GM12874 (cell line): ENCODE measurements around the gene ZEB2.

ENCODE experiments used
- TF ChIP-seq, protein P1 (sequence below): IDR thresholded peaks from 2 replicates; pipeline ENCODE4 v1.5.1; 2011; ENCODE audit warnings: low read depth, mild to moderate bottlenecking, control low read depth, low read length, moderate library complexity; ENCODE audit not compliant: insufficient read depth

ZEB2 gene

DNA sequence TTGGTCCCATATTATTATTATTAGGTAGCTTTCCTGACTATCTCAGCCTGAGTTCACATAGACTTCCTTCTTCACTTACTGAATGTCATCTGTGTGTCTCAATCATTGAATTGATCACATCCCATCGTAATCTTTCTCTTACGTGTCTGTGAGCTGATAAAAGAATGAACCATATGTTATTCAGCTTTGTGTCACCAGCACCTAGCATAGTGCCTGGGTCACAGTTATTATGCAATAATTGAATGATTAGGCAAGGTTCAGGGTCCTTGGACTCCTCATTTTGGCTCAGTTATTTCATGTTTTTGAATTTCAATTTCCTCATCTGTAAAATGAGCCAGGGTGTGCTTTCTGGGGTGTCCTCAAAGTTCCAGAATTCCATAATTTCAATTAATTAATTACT lies 107.2 kb downstream of the ZEB2 start:
- TF ChIP-seq, protein P1, sequence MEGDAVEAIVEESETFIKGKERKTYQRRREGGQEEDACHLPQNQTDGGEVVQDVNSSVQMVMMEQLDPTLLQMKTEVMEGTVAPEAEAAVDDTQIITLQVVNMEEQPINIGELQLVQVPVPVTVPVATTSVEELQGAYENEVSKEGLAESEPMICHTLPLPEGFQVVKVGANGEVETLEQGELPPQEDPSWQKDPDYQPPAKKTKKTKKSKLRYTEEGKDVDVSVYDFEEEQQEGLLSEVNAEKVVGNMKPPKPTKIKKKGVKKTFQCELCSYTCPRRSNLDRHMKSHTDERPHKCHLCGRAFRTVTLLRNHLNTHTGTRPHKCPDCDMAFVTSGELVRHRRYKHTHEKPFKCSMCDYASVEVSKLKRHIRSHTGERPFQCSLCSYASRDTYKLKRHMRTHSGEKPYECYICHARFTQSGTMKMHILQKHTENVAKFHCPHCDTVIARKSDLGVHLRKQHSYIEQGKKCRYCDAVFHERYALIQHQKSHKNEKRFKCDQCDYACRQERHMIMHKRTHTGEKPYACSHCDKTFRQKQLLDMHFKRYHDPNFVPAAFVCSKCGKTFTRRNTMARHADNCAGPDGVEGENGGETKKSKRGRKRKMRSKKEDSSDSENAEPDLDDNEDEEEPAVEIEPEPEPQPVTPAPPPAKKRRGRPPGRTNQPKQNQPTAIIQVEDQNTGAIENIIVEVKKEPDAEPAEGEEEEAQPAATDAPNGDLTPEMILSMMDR = no peak

DNA sequence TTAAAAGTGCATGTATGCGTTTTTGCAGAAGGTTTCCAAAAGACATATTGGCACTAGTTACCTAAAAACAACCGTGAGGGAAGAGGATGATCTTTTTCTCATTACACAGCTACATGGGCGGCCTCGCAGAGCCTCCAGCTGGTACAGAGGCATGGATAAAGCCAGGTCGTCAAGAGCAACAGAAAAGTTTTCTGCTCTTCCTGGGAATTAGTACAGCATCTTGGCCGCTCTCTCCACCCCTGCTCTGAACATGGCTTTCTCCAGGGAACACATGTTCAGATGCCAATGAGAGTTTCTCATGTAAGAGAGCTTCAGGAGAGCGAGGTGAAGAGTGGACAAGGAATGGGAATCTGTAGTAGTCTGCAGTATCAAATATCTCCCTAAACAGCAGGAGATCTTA lies 108.4 kb downstream of the ZEB2 start:
- TF ChIP-seq, protein P1 = no peak

DNA sequence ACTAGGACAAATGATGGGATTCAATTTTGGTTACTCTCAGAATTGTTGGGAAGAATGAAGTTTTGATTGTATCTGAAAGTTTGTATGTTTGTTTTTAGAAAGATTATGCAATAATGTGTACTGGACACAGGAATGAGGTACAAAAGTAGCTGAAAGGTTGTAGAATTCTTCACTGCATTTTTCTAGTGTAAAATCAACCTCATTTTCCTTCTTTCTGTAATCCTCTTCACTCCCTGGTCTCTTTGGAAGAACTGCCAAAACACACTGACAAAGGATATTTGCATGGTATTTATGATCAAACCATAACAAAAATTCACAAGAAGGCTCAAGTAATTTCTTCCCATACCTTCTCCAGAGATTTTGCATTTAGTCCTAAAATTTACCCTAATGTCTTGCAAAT lies 110.7 kb downstream of the ZEB2 start:
- TF ChIP-seq, protein P1 = no peak

DNA sequence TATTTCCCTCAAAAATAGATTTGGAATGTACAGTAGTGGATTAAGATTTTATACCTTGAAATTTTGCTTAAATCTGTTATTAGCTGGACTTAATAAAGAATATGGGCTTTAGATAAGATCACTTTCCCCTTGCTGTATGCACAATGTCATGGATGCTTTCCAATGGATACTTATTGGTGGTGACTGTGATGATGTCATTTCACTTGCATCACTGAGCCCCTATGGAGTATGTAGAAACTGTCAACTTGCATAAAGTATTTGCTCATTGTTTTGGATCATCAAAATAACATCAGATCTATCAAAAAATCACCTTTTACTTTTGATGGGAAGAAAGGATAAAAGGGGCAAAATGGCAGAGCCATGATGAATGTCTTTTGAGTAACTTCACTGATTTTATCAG lies 112.7 kb downstream of the ZEB2 start:
- TF ChIP-seq, protein P1 = no peak

DNA sequence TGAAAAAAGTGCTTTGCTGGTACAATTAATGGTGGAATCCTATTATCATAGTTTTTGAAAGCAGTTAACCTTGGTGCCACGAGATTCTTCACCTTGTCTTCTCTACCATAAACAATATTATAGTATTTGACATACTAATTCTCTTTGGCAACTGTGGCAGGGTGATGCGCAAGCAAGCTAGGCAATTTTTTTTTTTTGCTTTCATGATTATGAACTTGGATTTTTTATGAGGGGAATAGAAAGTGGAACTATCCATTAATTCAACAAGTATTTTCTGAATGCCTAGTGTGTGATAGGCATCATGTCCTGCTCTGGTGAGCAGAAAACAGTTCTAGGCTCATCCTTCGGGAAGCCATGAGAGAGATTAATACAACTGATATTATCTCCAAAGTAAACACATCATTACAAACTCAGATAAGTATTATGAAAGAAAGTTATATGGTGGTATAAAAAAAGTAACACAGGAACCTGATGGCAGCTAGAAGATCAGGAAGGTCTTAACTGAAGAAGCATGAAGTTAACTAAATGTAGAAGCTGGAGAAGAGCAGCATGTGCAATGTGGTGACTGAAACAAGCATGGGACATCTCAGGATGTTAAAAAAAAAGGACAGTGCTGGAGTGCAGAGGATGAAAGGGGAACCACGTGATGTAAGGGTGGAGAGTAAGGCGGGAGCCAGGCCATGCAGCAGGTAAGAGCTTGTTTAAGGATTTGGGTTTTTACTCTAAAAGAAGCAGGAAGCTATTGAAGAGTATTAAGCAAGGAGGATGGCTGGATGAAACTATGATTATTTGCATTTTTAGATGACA lies 113.7 kb downstream of the ZEB2 start:
- TF ChIP-seq, protein P1 = no peak

DNA sequence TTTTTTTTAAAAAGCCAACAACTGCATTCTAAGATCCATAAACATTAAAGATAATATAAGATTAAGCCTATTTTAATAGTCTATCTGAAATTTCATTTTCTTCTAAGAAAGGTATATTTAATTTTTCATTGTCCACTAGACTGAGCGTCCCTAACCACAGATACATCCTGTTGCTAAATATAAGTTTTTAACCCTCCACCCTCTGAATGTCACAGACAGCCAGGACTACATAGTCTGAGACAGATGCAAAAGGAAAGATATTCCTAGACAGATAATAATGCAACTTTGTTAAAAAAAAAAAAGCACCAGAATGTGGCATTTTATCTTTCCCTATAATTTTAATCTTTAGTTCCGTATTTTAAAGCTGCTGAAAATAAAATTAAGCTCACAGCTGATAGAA lies 114.6 kb downstream of the ZEB2 start:
- TF ChIP-seq, protein P1 = no peak

DNA sequence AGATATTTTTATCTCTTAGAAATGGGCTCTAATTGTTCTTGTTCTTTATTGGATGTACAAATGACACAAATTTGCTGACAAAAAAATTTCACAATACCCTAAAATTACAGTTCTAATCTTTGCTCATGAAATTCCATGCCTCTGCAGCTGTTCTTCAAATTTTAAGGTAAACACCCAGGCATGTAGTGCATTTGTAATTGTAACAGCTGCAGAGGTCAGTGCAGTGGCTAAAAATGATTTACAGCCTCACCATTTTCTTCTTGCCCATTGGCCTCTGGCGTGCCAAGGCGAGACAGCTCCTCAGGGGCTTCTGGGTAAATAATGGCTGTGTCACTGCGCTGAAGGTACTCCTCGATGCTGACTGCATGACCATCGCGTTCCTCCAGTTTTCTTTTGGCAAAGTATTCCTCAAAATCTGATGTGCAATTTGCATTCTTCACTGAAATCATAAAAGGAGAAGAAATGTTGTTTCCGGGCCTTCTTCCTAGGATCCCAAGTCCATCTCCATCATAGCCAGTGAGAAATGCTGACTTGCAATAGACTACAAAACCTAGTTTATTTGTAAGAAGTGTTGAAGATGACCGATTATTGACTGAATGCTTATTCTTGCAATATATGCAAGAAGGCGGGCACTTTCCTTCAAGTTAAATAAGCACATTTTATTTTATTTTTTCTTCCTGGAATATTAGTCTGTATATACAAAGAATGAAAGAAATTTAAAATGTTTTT lies 115.2 kb downstream of the ZEB2 start:
- TF ChIP-seq, protein P1 = no peak
